DOHH2 (cell line): Measurements from ENCODE around the gene MRPL48.

Experiments
- H3F3A ChIP-seq: fragments of 200-600 bp; sonication (generic), shearing (Covaris generic); 2 replicates; pipeline ENCODE4 v1.6.0; 2016; ENCODE audit warnings: antibody characterized with exemption, mild to moderate bottlenecking; ENCODE audit not compliant: control insufficient read depth, insufficient read depth
- H3K27ac ChIP-seq: fragments of 200-600 bp; sonication (generic); 2 replicates; pipeline ENCODE4 v1.5.1; 2014; ENCODE audit warnings: low read depth, mild to moderate bottlenecking, low read length, moderate library complexity
- H3K27me3 ChIP-seq: fragments of 200-600 bp; sonication (generic); 2 replicates; pipeline ENCODE4 v1.6.1; 2014; ENCODE audit warnings: mild to moderate bottlenecking, low read length, mixed read lengths; ENCODE audit not compliant: control insufficient read depth
- H3K36me3 ChIP-seq: fragments of 200-600 bp; sonication (generic); 2 replicates; pipeline ENCODE4 v1.6.1; 2014; ENCODE audit warnings: mild to moderate bottlenecking, low read length, moderate library complexity, mixed read lengths; ENCODE audit not compliant: control insufficient read depth
- H3K4me1 ChIP-seq: fragments of 200-600 bp; sonication (generic); 2 replicates; pipeline ENCODE4 v1.6.1; 2014; ENCODE audit warnings: mild to moderate bottlenecking, low read length, mixed read lengths; ENCODE audit not compliant: control insufficient read depth
- H3K4me2 ChIP-seq: fragments of 200-600 bp; sonication (generic); 2 replicates; pipeline ENCODE4 v1.6.0; 2014; ENCODE audit warnings: mild to moderate bottlenecking, low read length, moderate library complexity
- H3K4me3 ChIP-seq: fragments of 200-600 bp; sonication (generic); 2 replicates; pipeline ENCODE4 v1.5.1; 2014; ENCODE audit warnings: mild to moderate bottlenecking, low read length, mixed read lengths
- H3K79me2 ChIP-seq: fragments of 200-600 bp; sonication (generic); 2 replicates; pipeline ENCODE4 v1.6.1; 2014; ENCODE audit warnings: mild to moderate bottlenecking, low read length, mixed read lengths; ENCODE audit not compliant: control insufficient read depth
- H3K9me2 ChIP-seq: fragments of 200-600 bp; sonication (generic); replicated peaks from 2 replicates; pipeline ENCODE4 v1.6.1; 2014; ENCODE audit warnings: mild to moderate bottlenecking, low read length, mixed read lengths; ENCODE audit not compliant: control insufficient read depth
- H3K9me3 ChIP-seq: fragments of 200-600 bp; sonication (generic); 2 replicates; pipeline ENCODE4 v1.6.1; 2014; ENCODE audit warnings: antibody characterized with exemption, low read length, mixed read lengths; ENCODE audit not compliant: control insufficient read depth, insufficient read depth
- H4K20me1 ChIP-seq: fragments of 200-600 bp; sonication (generic); 2 replicates; pipeline ENCODE4 v1.6.0; 2014; ENCODE audit warnings: low read depth, mild to moderate bottlenecking, antibody characterized with exemption, low read length, moderate library complexity; ENCODE audit not compliant: control insufficient read depth, insufficient read depth
- CTCF ChIP-seq: fragments of 200-600 bp; sonication (generic); IDR thresholded peaks from one replicate; pipeline ENCODE4 v1.5.1; 2014; ENCODE audit warnings: antibody characterized with exemption, mild to moderate bottlenecking, low read depth, low read length; ENCODE audit not compliant: poor library complexity, severe bottlenecking
- EZH2phosphoT487 ChIP-seq: fragments of 200-600 bp; sonication (generic); IDR thresholded peaks from 2 replicates; pipeline ENCODE4 v1.6.1; 2017; ENCODE audit warnings: borderline replicate concordance, mild to moderate bottlenecking, antibody characterized with exemption, low read length, moderate library complexity, mixed read lengths

Gene MRPL48

GRCh38 chr11:73889019-73889418, 101.3 kb downstream of the MRPL48 start:
- Histone ChIP-seq H3F3A (no peaks in the 10 kb centered on the region), H3K9me3 (no peaks in the 10 kb centered on the region), H3K79me2 (no peaks in the 10 kb centered on the region), H4K20me1 (no peaks in the 10 kb centered on the region), H3K36me3 (peaks cover 41% of the 10 kb centered on the region), H3K4me3 (no peak overlapping the region), H3K27ac (no peak overlapping the region), H3K27me3 (no peaks in the 10 kb centered on the region), H3K9me2 (no peaks in the 10 kb centered on the region), H3K4me2 (no peak overlapping the region), H3K4me1 (no peaks in the 10 kb centered on the region)
- TF ChIP-seq CTCF: no peak
- no peak for TF ChIP-seq EZH2phosphoT487

GRCh38 chr11:73889536-73889935, 101.9 kb downstream of the MRPL48 start:
- Histone ChIP-seq H3K4me3 (no peak overlapping the region), H3K79me2 (no peaks in the 10 kb centered on the region), H3K9me2 (no peaks in the 10 kb centered on the region), H4K20me1 (no peaks in the 10 kb centered on the region), H3K9me3 (no peaks in the 10 kb centered on the region), H3K4me1 (no peaks in the 10 kb centered on the region), H3K4me2 (no peak overlapping the region), H3F3A (no peaks in the 10 kb centered on the region), H3K36me3 (peaks cover 41% of the 10 kb centered on the region), H3K27ac (no peak overlapping the region), H3K27me3 (no peaks in the 10 kb centered on the region)
- TF ChIP-seq EZH2phosphoT487 (no peak), CTCF (no peak)

DNA sequence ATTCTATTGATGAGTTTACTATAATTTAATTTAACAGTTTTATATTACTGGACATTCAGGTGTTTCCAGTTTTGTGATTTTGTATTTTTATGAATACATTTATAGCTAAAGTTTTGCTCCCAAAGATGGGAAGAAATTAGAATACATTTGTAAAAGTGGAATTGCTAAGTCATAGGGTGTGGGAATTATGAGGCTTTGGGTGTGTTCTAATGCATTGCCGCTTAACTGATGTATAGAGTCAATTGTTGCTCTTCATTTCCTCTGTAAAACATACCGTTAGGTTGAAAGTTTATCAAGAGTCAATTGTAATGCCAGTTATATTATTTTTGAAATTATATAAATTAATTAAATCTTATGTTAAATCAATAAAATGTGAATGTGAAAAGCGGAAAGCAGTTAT, 105.4 kb downstream of the MRPL48 start:
- Histone ChIP-seq H3K4me2 (no peak overlapping the region), H3K4me1 (no peaks in the 10 kb centered on the region), H4K20me1 (no peaks in the 10 kb centered on the region), H3F3A (no peaks in the 10 kb centered on the region), H3K27me3 (no peaks in the 10 kb centered on the region), H3K4me3 (no peak overlapping the region), H3K9me3 (no peaks in the 10 kb centered on the region), H3K27ac (no peak overlapping the region), H3K9me2 (no peaks in the 10 kb centered on the region), H3K79me2 (no peaks in the 10 kb centered on the region), H3K36me3 (peaks cover 44% of the 10 kb centered on the region)
- no peak for TF ChIP-seq CTCF
- TF ChIP-seq EZH2phosphoT487: no peak

DNA sequence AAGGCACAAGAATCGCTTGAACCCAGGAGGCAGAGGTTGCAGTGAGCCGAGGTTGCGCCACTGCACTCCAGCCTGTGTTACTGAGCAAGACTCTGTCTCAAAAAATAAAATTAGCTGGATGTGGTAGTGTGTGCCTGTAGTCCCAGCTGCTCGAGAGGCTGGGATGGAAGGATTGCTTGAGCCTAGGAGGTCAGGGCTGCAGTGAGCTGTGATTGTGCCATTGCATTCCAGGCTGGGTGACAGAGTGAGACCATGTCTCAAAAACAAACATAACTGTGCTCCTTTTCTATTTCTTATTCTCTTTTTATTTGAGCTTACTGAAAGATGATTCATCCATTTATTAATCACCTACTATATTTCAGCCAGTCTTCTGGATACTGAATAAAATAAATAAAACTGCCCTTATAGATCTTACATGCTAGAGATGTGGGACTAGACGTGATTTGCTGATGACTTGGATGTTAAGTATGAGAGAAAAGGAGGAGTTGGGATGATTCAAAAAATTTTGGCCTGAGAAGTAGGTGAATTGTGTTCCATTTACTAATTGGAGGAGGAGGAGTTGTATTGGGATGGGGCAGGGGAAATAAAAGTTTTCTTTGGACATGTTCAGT, 107.2 kb downstream of the MRPL48 start:
- no peaks in the 10 kb centered on the region for H3K4me1 ChIP-seq
- H4K20me1 ChIP-seq: no peaks in the 10 kb centered on the region
- H3K27me3 ChIP-seq: no peaks in the 10 kb centered on the region
- no peaks in the 10 kb centered on the region for H3K9me2 ChIP-seq
- no peak overlapping the region for H3K4me2 ChIP-seq
- H3K27ac ChIP-seq: no peak overlapping the region
- H3K4me3 ChIP-seq: no peak overlapping the region
- H3K9me3 ChIP-seq: no peaks in the 10 kb centered on the region
- H3K36me3 ChIP-seq: peaks cover 32% of the 10 kb centered on the region
- no peaks in the 10 kb centered on the region for H3F3A ChIP-seq
- TF ChIP-seq CTCF (no peak), EZH2phosphoT487 (no peak)
- H3K79me2 ChIP-seq: no peaks in the 10 kb centered on the region
